OCI-LY1 (cell line): ENCODE data around the gene PPP2R2D.

ENCODE experiments used
- H2AFZ ChIP-seq: fragments of 200-600 bp; sonication (generic), shearing (Covaris generic); 2 replicates; pipeline ENCODE4 v1.6.0; 2014; ENCODE audit warnings: antibody characterized with exemption, mild to moderate bottlenecking, low read length
- H3F3A ChIP-seq: fragments of 200-600 bp; sonication (generic), shearing (Covaris generic); 2 replicates; pipeline ENCODE4 v1.6.0; 2014; ENCODE audit warnings: mild to moderate bottlenecking, antibody characterized with exemption, low read length, moderate library complexity; ENCODE audit not compliant: insufficient read depth
- H3K27ac ChIP-seq: fragments of 200-600 bp; sonication (generic); 2 replicates; pipeline ENCODE4 v1.5.1; 2014; ENCODE audit warnings: low read length, mixed run types, mild to moderate bottlenecking, low read depth; ENCODE audit not compliant: poor library complexity, severe bottlenecking
- H3K27me3 ChIP-seq: fragments of 200-600 bp; sonication (generic); 2 replicates; pipeline ENCODE4 v1.6.0; 2014; ENCODE audit warnings: antibody characterized with exemption, mild to moderate bottlenecking, low read length, moderate library complexity; ENCODE audit not compliant: insufficient read depth
- H3K36me3 ChIP-seq: fragments of 200-600 bp; sonication (generic); 2 replicates; pipeline ENCODE4 v1.6.1; 2014; ENCODE audit warnings: mild to moderate bottlenecking, antibody characterized with exemption, low read length, moderate library complexity, mixed read lengths; ENCODE audit not compliant: insufficient read depth
- H3K4me1 ChIP-seq: fragments of 200-600 bp; sonication (generic); 2 replicates; pipeline ENCODE4 v1.5.1; 2014; ENCODE audit warnings: mild to moderate bottlenecking, low read length, moderate library complexity; ENCODE audit not compliant: insufficient read depth, severe bottlenecking
- H3K4me2 ChIP-seq: fragments of 200-600 bp; sonication (generic), shearing (Covaris generic); 2 replicates; pipeline ENCODE4 v1.6.1; 2014; ENCODE audit warnings: low read length
- H3K4me3 ChIP-seq: fragments of 200-600 bp; sonication (generic); 2 replicates; pipeline ENCODE4 v1.5.1; 2014; ENCODE audit warnings: low read length, low read depth, mild to moderate bottlenecking, mixed read lengths; ENCODE audit not compliant: poor library complexity, severe bottlenecking
- H3K79me2 ChIP-seq: fragments of 200-600 bp; shearing (Covaris generic); 2 replicates; pipeline ENCODE4 v1.6.1; 2016; ENCODE audit warnings: mixed run types, low read length, mixed read lengths; ENCODE audit not compliant: insufficient read depth
- H3K9ac ChIP-seq: fragments of 200-600 bp; sonication (generic), shearing (Covaris generic); 2 replicates; pipeline ENCODE4 v1.6.1; 2014; ENCODE audit warnings: mild to moderate bottlenecking, low read length, mixed read lengths
- H3K9me2 ChIP-seq: fragments of 200-600 bp; sonication (generic), shearing (Covaris generic); 2 replicates; pipeline ENCODE4 v1.6.1; 2014; ENCODE audit warnings: low read depth, mild to moderate bottlenecking, low read length, mixed read lengths
- H3K9me3 ChIP-seq: fragments of 200-600 bp; shearing (Covaris generic); 2 replicates; pipeline ENCODE4 v1.6.1; 2014; ENCODE audit warnings: low read length, mixed read lengths
- H4K20me1 ChIP-seq: fragments of 200-600 bp; sonication (generic), shearing (Covaris generic); 2 replicates; pipeline ENCODE4 v1.6.0; 2016; ENCODE audit warnings: mild to moderate bottlenecking, low read length; ENCODE audit not compliant: insufficient read depth
- CTCF ChIP-seq: fragments of 200-600 bp; sonication (generic), shearing (Covaris generic); IDR thresholded peaks from 2 replicates; pipeline ENCODE4 v1.5.1; 2017; ENCODE audit warnings: mild to moderate bottlenecking, antibody characterized with exemption, low read length, moderate library complexity, mixed read lengths
- EZH2 ChIP-seq: fragments of 200-600 bp; sonication (generic), shearing (Covaris generic); IDR thresholded peaks from 2 replicates; pipeline ENCODE4 v1.8.0; 2017; ENCODE audit warnings: borderline replicate concordance, mixed run types, mild to moderate bottlenecking, antibody characterized with exemption, low read length, moderate library complexity, mixed read lengths

The PPP2R2D gene

GRCh38 chr10:131876508-131876907 lies 24.3 kb upstream of the PPP2R2D start:
- no peaks in the 10 kb centered on the region for H3F3A ChIP-seq
- H3K4me2 ChIP-seq = no peak overlapping the region
- no peaks in the 10 kb centered on the region for H3K4me1 ChIP-seq
- H3K27ac ChIP-seq = no peak overlapping the region
- H3K9ac ChIP-seq = no peak overlapping the region
- H3K79me2 ChIP-seq = no peaks in the 10 kb centered on the region
- no peak overlapping the region for H3K4me3 ChIP-seq
- no peaks in the 10 kb centered on the region for H3K9me2 ChIP-seq
- H4K20me1 ChIP-seq = no peaks in the 10 kb centered on the region
- H3K27me3 ChIP-seq = no peaks in the 10 kb centered on the region
- no peak for TF ChIP-seq CTCF
- no peak for TF ChIP-seq EZH2
- no peak overlapping the region for H2AFZ ChIP-seq
- H3K36me3 ChIP-seq = no peaks in the 10 kb centered on the region
- no peaks in the 10 kb centered on the region for H3K9me3 ChIP-seq

GRCh38 chr10:131880016-131880590 lies 20.7 kb upstream of the PPP2R2D start:
- no peak overlapping the region for H2AFZ ChIP-seq
- TF ChIP-seq EZH2 = no peak
- TF ChIP-seq CTCF = no peak
- no peaks in the 10 kb centered on the region for H3K9me2 ChIP-seq
- H3K4me1 ChIP-seq = no peaks in the 10 kb centered on the region
- H3K9ac ChIP-seq = no peak overlapping the region
- H3K27me3 ChIP-seq = no peaks in the 10 kb centered on the region
- H3K4me2 ChIP-seq = no peak overlapping the region
- no peaks in the 10 kb centered on the region for H3F3A ChIP-seq
- no peak overlapping the region for H3K4me3 ChIP-seq
- no peaks in the 10 kb centered on the region for H4K20me1 ChIP-seq
- H3K79me2 ChIP-seq = no peaks in the 10 kb centered on the region
- H3K27ac ChIP-seq = no peak overlapping the region
- H3K36me3 ChIP-seq = no peaks in the 10 kb centered on the region
- H3K9me3 ChIP-seq = 0 out of 2 replicates have a peak, but pooled peaks cover 3% of the 10 kb centered on the region

DNA sequence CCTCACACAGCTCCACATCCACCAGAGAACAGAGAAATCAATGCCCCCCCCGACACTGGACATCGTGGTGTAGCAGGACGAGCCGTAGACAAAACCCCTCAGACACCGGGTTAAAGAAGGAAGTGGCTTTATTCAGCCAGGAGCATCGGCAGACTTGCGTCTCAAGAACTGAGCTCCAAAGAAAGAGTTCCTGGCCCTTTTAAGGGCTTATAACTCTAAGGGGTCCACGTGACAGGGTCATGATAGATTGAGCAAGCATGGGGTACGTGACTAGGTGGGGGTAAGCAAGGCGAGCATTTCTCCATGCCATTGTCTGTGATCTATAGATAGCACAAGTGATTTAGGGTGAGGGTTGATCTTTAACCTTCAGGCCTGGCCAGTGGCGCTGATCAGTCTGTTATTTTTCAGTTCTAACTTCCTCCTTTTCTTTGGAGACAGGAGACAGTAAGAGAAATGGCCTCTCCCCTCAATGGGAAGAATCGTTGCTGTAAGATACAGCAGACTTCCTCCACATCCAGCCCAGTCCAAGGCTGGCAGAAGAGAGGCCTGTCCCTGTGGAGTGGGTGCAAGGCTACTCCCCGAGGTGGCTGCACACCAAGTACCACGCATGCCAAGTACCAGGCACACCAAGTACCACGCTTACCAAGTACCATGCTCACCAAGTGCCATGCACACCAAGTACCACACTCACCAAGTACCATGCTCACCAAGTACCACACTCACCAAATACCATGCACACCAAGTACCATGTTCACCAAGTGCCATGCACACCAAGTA lies 19.5 kb upstream of the PPP2R2D start:
- no peak overlapping the region for H3K4me2 ChIP-seq
- no peak overlapping the region for H2AFZ ChIP-seq
- H3F3A ChIP-seq = no peaks in the 10 kb centered on the region
- H3K27me3 ChIP-seq = no peaks in the 10 kb centered on the region
- no peaks in the 10 kb centered on the region for H3K79me2 ChIP-seq
- no peak for TF ChIP-seq CTCF
- 0 out of 2 replicates have a peak, but pooled peaks cover 3% of the 10 kb centered on the region for H3K9me3 ChIP-seq
- no peak overlapping the region for H3K9ac ChIP-seq
- no peaks in the 10 kb centered on the region for H3K4me1 ChIP-seq
- H3K36me3 ChIP-seq = no peaks in the 10 kb centered on the region
- no peaks in the 10 kb centered on the region for H4K20me1 ChIP-seq
- H3K27ac ChIP-seq = no peak overlapping the region
- no peaks in the 10 kb centered on the region for H3K9me2 ChIP-seq
- H3K4me3 ChIP-seq = no peak overlapping the region
